ENCODE measurements around the gene NTN4. TPM values are rescaled to one million over a fixed set of nuclear protein-coding genes. Genes with fewer than 3 reads are reported as not detected.

NTN4 gene
- total RNA-seq, 4 donors from 2014 or later, result 6.7 to 25.9 (median 16.7) TPM

DNA sequence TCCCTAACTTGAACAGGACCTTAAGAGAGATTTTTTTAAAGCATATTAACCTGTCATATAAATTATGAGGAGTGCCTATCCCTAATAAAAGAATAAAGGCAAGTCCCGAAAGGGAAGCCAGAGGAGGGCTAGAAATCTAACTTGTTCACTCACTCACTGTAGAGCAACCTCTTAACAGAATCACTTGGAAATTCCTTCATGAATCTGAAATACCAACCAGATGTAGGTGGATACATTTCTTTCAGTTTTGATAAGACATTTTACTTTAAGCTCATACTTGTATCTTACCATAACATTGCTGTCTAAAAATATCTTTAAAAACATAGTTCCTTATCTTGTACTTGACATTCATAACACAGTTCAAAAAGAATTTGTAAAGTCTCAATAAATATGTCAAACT lies 25.7 kb downstream of the NTN4 start:
- TF ChIP-seq EP300 (IDR thresholded peaks at IDR 0.05; ENCODE audit: low read depth) (no peak), POLR2AphosphoS5 (IDR thresholded peaks at IDR 0.05) (no peak), POLR2A (IDR thresholded peaks at IDR 0.05) (no peak)
- TF ChIP-seq, protein P1, sequence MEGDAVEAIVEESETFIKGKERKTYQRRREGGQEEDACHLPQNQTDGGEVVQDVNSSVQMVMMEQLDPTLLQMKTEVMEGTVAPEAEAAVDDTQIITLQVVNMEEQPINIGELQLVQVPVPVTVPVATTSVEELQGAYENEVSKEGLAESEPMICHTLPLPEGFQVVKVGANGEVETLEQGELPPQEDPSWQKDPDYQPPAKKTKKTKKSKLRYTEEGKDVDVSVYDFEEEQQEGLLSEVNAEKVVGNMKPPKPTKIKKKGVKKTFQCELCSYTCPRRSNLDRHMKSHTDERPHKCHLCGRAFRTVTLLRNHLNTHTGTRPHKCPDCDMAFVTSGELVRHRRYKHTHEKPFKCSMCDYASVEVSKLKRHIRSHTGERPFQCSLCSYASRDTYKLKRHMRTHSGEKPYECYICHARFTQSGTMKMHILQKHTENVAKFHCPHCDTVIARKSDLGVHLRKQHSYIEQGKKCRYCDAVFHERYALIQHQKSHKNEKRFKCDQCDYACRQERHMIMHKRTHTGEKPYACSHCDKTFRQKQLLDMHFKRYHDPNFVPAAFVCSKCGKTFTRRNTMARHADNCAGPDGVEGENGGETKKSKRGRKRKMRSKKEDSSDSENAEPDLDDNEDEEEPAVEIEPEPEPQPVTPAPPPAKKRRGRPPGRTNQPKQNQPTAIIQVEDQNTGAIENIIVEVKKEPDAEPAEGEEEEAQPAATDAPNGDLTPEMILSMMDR (IDR thresholded peaks at IDR 0.05), result no peak
- H3K27ac ChIP-seq, result no peak overlapping the region
- no peak for DNase-seq
- WGBS, 2 donors (ENCODE audit: low coverage in 1 of 2), result 50 to 77% methylated on average over 1 of the region's 1 CpG
- H3K4me3 ChIP-seq, result no peak overlapping the region
- in situ Hi-C loops (cut with MboI; ENCODE audit: low pct_ligation_motif_present in 1 of 4, low pct_unique_long_range_greater_than_20kb in 1 of 4, low sequenced_read_pairs in 3 of 4) (no loop called here), intact Hi-C loops (cut with DNase I; ENCODE audit: low total_unique reads) (no loop called here)
- H3K36me3 ChIP-seq, result no peaks in the 10 kb centered on the region
- peaks cover 0 to 7% (median 3%) of the 10 kb centered on the region in 4 donors for H3K4me1 ChIP-seq
- no peaks in the 10 kb centered on the region for H3K27me3 ChIP-seq
- no peaks in the 10 kb centered on the region for H3K9me3 ChIP-seq

- H3K27ac ChIP-seq, result no peak overlapping the region
- no peaks in the 10 kb centered on the region for H3K27me3 ChIP-seq
- in situ Hi-C loops (cut with MboI; ENCODE audit: low pct_ligation_motif_present in 1 of 4, low pct_unique_long_range_greater_than_20kb in 1 of 4, low sequenced_read_pairs in 3 of 4), result no loop called here
- no peaks in the 10 kb centered on the region for H3K9me3 ChIP-seq
- TF ChIP-seq EP300 (IDR thresholded peaks at IDR 0.05; ENCODE audit: low read depth) (no peak), POLR2A (IDR thresholded peaks at IDR 0.05) (no peak), POLR2AphosphoS5 (IDR thresholded peaks at IDR 0.05) (no peak)
- TF ChIP-seq, protein P1 (IDR thresholded peaks at IDR 0.05), result no peak
- no peak for DNase-seq
- no peak overlapping the region for H3K4me3 ChIP-seq
- H3K4me1 ChIP-seq, result peaks cover 0 to 7% (median 3%) of the 10 kb centered on the region in 4 donors
- intact Hi-C loops (cut with DNase I; ENCODE audit: low total_unique reads), result no loop called here
- no peaks in the 10 kb centered on the region for H3K36me3 ChIP-seq
Measured at GRCh38 chr12:95763809-95764253, 26.7 kb downstream of the NTN4 start.

GRCh38 chr12:95762123-95762785 lies 28.3 kb downstream of the NTN4 start:
- Histone ChIP-seq H3K36me3 (no peaks in the 10 kb centered on the region), H3K9me3 (no peaks in the 10 kb centered on the region), H3K27ac (no peak overlapping the region), H3K4me3 (no peak overlapping the region), H3K4me1 (peaks cover 0 to 7% (median 3%) of the 10 kb centered on the region in 4 donors), H3K27me3 (no peaks in the 10 kb centered on the region)
- in situ Hi-C loops (cut with MboI; ENCODE audit: low pct_ligation_motif_present in 1 of 4, low pct_unique_long_range_greater_than_20kb in 1 of 4, low sequenced_read_pairs in 3 of 4), result no loop called here
- intact Hi-C loops (cut with DNase I; ENCODE audit: low total_unique reads), result no loop called here
- WGBS, 2 donors (ENCODE audit: low coverage in 1 of 2), result 67 to 77% methylated on average over 3 of the region's 3 CpGs
- no peak for DNase-seq
- no peak for TF ChIP-seq EP300 (IDR thresholded peaks at IDR 0.05; ENCODE audit: low read depth)
- TF ChIP-seq POLR2AphosphoS5 (IDR thresholded peaks at IDR 0.05), result no peak
- TF ChIP-seq, protein P1 (IDR thresholded peaks at IDR 0.05), result no peak
- TF ChIP-seq POLR2A (IDR thresholded peaks at IDR 0.05), result no peak

- 87 to 100% methylated on average over 1 to 3 of the region's 3 CpGs for WGBS, 2 donors (ENCODE audit: low coverage in 1 of 2)
- no peak for TF ChIP-seq POLR2AphosphoS5 (IDR thresholded peaks at IDR 0.05)
- TF ChIP-seq EP300 (IDR thresholded peaks at IDR 0.05; ENCODE audit: low read depth), result no peak
- TF ChIP-seq, protein P1 (IDR thresholded peaks at IDR 0.05), result no peak
- TF ChIP-seq POLR2A (IDR thresholded peaks at IDR 0.05), result no peak
- Histone ChIP-seq H3K27ac (no peak overlapping the region), H3K27me3 (no peaks in the 10 kb centered on the region), H3K4me3 (no peak overlapping the region), H3K9me3 (no peaks in the 10 kb centered on the region), H3K4me1 (peaks cover 0 to 7% (median 3%) of the 10 kb centered on the region in 4 donors), H3K36me3 (no peaks in the 10 kb centered on the region)
- DNase-seq, result no peak
- intact Hi-C loops (cut with DNase I; ENCODE audit: low total_unique reads) (no loop called here), in situ Hi-C loops (cut with MboI; ENCODE audit: low pct_ligation_motif_present in 1 of 4, low pct_unique_long_range_greater_than_20kb in 1 of 4, low sequenced_read_pairs in 3 of 4) (no loop called here)
Measured at GRCh38 chr12:95760371-95760770, 30.2 kb downstream of the NTN4 start.
